SKM-1 treated with dmso at 0.1 percent for 144 hours (cell line): ENCODE measurements around the gene ATF6B.
A peak's percentile ranks its signal among the peaks of the same experiment; 100 is the strongest.
"Not testable (repeated sequence)": the region's sequence is repeated elsewhere in the genome, so short reads cannot be mapped to it uniquely, and the experiment has no call there.

ENCODE experiments used
- DNase-seq: peaks from one replicate; lab custom pipeline; 2025; ENCODE audit not compliant: unreplicated experiment; lab: John Stamatoyannopoulos, UW

Gene ATF6B

DNA sequence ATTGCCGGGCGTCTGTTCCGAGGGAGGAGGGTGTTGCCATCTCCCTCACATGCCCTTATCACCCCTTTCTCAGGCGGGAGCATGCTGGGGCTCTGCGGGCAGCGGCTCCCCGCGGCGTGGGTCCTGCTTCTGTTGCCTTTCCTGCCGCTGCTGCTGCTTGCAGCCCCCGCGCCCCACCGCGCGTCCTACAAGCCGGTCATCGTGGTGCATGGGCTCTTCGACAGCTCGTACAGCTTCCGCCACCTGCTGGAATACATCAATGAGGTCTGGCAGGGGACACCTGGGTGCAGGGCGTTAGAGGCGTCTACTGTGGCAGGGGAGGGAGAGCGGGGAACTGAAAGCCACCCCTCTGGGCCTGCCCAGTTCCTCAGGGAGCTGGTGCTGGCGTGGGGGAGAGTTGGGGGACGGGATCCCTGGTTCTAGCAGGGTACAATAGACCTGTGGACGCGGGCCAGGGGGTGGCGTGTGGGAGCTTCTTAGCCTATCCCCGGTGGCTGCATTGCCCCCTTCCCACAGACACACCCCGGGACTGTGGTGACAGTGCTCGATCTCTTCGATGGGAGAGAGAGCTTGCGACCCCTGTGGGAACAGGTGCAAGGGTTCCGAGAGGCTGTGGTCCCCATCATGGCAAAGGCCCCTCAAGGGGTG is 26.6 kb upstream of the ATF6B start:
- DNase-seq = peak; percentile 41

DNA sequence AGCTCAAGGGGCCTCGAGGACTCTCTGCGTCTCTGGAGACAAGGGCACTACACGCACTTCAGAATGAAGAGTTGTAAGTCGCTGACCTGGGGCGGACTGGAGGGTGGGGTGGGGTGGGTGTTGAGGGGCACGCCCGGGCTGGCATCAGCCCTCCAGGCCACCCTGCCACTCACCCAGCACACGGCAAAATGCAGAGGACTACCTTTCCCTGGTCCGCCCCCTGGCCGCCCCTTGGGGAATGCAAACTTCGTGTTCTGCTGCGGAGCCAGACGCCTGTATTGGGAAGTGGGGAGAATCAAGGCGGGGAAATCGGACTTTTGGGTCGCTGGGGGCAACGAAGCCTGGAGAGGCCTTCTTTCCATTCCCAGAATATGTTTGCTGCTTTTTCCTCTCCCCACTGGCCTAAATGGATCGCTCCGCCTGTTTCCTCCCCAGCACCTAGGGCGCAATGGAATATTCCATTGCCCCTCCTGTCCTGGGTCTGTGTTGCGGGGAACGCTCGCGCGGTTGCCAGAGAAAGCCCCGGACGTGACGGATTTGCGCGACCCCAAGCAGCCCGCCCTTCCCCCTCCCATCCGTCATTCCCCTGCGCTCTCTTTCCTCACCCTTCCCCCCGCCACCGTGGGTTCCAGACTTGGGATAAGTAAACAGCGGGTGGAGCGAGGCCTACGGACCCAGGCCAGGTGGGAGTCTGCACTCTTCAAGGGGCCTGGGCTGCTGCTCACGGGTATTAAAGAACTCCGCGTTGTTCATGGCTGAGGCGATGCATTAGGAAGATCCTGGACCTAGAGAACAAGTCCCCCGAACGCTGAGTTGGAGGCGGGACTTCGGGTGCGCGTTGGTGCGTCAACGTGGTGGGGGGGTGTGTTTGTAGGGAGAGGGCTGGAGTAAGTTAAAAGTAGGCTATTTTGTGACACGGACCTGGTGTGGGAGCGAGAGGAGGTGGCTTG is 25.8 kb upstream of the ATF6B start, which contains the start of gene PPT2:
TSS of gene PPT2 (plus strand) at position 578 of the 950 bp plus-strand sequence. CDS start 454 bp downstream, outside the sequence.
- peak; percentile 40 for DNase-seq

DNA sequence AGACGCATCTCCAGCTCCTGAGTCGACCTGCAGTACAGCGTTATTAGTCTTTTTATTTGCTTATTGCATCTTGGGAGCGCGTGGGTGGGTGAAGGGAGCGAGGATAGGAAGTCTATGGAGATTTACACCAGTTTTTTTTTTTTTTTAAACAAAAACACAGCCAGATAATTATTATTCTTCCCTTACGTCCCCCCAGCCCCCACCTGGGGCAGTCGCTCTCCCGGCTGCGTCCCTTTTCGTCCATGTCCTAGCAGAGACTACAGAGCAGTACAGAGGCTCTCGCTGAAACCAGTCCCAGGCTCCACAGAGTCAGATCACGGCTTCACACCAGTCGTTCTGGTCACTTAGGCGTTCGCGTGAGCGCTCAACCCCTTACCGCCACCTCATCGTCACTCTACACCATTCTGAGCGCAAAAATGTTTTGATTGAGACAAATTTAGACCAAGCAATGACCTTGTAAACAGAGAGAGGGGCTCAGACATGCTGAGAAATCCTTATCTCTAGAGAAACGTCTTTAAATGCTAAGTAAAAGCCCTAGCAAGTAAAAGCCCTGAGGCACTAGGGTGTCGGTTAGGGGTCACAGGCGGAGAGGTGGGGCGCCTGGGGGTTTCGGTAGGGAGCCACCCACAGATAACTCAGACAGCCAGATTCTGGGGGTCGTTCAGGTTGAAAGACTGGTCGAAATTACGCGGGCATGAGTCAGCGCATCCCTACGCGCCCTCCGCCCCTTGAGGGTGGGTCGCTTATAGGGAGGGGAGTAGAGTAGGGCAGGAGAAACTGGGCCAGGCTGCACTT is 24.9 kb upstream of the ATF6B start:
- DNase-seq = no peak

DNA sequence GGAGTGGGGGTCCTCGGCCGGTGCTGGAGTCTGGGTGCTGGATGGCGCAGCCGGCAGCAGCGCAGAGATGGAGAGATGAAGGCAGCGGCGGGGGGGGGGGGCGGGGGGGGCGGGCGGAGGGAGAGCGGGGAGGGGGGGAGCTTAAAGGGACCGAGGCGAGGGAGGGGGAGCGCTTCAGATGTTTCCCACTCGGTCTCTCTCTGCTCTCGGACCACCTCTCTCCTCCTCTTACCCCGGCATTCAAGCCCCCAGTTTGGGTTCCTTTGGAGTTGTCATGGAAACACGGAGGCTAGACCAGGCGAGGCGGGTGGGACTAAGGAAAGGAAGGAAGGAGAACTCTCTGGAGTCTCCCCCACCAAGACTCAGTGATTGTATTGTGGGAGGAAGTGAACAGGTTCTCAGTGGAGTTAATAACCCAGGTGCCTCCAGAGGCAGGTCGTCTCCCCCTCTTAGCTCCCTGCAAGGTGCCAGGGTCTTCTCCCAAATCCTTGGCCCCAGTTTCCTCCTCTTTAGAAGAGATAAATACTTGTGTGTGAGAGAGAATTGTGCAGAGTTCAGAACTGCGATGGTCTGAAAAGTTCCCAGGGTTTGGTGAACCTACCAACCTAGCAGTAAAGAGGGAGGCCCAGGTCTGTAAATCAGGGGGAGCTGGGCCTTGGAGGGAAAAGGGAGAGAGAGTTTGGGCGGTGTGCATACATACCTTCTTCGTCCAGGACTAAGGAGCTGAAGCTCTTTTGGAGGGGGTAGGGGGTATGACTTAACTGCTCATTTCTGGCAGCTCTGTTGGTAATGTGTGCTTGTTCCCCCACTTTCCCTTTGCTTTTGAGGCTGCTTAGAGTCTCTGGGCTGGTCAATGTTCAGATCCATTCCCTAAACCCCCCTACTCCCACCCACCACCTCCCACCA is 24.1 kb upstream of the ATF6B start, which contains the start of gene PRRT1:
TSS of gene PRRT1 (minus strand) at position 77 of the 906 bp plus-strand sequence. CDS start 112 bp downstream, outside the sequence.
- no peak for DNase-seq

DNA sequence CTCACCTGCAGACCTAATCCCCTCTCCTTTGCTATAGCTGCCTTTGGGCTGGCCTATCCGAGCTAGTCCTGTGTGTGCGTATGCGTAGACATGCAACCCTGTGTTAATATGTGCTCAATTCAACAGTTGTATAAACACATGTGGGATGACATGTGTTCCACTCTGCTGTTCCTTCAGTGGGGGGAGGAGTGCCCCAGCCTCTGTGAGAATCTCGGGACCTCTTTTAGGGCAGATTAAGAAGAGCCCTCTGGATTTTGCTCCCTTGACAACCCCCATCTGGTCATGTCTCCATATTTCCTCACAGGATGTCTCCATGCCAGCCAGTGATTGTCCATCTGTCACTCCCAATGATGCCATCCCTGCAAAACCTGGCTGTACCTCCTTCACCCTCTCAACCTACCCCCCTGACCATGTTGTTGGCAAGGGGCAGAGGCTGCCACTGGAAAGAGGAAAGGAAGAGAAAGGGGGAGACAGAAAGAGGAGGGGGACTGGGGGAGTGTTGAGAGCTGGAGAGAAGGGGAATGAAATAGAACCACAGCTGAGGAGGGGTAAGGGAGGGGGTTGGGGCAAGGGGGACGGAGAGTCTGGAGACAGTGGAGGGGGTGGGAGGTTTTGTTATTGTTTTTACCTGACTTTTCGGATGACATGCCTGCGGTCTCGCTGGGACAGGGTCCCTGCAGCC is 23.3 kb upstream of the ATF6B start:
- DNase-seq = no peak

DNA sequence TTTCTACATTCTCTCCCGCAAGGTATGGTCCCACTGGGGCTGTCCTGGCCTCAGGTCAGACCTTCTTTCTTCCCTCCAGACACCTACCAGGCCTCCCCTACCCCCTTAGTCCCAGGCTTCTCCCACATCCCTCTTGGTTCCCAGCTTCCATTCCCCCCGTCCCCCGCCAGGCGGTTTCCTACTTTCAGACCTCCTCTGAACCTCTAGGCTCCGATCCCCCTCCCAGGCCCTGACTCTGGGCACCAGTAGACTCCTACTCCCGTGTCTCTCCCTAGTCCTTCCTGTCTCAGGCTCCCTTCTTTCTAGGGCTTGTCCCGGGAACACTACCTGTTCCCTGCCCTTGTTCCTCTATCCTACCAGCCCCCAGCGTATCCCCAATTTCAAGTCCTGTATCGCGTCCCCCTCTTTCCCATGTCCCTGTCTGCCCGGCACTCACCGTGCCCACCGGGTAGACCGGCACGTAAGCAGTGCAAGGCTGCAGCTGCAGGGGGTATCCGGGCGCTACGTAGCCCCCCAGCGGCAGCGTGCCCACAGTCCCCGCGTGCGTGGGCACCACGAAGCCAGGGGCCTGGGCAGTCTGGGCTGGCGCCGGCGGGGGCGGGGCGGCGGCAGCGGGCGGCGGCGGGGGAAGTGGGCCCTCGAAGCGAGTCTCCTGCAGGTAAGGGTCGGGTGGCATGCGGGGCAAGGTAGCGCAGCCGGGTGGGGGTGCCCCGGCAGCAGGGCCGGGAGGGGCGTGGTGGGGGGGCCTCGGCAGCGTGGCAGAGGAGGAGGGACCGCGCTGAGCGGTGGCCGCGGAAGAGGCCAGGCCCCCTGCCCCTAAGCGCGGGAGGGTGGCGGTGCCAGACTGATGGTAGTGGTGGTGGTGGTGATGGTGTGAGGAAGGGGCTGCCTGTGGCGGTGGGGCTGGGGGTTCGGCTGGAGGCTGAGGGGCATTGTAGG is 22.2 kb upstream of the ATF6B start:
- DNase-seq = no peak

DNA sequence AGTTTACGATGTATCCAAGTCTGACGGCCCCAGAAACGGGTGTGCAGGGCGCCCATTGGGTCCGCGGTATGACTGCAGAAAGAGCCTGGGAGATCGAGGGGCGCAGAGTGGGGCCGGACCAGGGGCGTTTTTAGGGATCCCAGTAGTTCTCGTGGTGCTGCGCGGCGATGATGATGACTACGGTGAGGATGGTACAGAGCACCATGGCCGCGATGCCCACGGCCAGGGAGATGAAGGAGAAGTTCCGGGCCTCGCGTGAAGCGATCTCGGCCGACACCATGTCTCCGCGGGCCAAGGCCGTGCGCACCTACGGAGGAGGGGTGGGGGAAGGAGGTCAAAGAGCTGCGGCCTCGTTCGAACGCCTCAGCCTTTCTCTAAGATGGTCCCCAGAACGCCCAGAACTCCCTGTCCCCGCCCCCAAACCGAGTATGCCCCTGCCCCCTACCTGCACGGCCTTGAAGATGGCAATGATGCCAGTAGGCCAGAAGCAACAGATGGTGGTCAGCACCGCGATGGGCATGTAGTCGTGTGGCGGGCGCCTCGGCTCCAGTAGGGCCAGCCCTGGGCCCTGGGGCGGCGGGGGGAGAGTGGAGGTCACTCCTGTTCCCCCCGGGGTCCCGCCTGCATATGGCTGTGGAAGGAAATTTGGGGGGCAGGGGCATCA is 21.2 kb upstream of the ATF6B start:
- no peak for DNase-seq

DNA sequence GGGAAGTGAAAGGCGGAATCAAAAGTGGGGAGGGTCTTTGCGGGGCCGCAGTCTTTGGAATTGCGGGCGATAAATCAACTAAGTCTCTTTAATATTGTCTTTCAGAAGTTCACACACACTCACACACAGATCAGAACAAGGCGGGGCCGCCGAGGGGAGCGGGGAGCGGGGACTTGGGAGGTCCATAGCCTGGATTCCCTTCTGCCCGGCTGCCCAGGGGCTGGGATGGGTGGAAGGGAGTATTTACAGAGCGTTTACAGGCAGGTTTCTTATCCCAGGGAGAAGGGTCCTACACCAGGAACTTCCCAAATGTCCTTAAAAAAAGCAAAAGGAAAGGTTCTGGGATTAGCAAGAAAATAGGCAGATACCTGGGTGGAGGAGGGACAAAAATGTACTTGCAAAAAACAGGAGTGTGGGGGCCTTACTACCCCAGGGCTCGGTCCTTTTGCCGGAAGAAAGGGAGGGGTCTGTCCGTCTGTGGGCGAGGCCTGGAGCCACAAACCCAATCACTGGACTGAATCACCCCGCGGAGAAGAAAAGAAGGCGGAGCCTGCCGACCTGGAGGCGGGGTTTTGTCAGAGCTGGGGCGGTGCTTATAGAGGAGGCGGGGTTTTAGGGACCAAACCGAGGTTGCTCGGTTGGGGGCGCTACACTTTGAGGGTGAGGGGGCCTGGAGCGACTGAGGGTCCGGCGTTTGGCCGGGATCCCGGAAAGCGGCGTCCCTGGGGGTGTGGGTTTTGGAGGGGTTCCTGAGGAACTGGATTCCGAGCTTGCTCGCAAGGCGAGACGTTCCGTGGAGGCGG is 20.4 kb upstream of the ATF6B start:
- peak; percentile 59 for DNase-seq

DNA sequence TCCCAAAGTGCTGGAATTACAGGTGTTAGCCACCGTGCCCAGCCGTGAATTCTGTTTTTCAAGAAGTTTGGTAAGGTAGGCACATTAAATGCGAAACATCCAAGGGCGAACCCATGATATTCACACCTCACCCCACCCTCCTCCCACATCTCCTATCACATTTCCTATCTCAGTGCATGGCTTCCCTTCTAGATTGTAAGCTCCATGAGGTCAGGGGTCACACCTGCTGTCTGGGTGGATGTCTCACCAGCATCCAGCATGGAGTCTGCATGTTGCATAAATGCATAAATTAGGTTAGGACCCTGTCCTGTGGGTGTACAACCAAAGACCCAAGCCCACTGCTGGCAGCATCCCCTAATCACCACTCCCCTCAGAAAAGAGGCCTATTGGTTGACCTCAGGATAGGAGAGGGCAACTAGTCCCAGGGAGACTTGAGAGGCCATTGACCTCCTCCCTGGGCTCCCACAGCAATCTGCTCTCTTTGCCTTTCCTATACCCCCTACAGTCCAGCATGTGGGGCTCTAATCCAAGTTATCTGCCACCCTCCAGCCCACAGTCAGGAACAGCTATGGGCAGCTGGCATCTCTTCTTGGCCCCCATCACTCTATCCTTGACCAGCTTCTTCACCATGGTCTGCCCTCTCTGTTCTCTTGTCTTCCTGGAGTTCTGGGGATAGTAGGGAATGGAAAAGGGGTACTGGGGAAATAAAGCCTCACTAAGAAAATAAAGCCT is 19.5 kb upstream of the ATF6B start:
- DNase-seq = no peak

DNA sequence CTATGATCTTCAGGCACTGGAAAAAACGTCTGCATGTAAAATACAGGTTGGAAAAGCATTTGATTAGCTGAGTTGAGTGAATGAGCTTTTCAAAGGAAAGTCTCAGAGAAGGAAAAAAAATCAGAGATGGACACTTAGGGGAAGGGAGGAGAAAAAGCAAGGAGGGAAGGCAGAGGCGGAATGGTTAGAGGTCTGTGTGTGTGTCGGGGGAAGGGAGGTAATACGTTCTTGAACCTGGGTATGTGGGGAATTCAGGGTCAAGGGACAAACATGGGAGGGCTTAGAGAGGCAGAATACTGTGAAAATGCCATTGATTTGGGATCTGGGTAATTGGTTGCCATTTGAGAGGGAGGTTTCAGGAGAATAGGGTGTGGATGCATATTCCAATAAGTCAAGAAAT is 18.6 kb upstream of the ATF6B start:
- no peak for DNase-seq

DNA sequence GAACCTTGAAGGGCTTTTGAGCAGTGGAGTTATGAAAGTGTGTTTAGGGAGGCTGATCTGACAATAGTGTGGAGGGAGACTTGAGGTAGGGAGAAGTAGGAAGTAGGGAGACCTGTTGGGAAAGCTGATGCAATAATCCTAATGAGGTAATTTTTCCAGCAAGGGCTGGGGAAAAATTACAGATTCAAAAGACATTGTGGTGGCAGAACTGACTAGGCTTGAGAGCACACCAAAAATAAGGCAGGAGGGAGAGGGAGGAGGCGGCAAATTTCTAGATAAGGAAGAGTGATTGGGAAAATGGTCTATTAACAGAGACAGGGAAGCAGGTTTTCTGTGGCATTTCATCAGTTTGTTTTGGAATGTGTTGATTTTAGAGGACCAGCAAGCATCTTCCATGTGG is 18.2 kb upstream of the ATF6B start:
- no peak for DNase-seq

DNA sequence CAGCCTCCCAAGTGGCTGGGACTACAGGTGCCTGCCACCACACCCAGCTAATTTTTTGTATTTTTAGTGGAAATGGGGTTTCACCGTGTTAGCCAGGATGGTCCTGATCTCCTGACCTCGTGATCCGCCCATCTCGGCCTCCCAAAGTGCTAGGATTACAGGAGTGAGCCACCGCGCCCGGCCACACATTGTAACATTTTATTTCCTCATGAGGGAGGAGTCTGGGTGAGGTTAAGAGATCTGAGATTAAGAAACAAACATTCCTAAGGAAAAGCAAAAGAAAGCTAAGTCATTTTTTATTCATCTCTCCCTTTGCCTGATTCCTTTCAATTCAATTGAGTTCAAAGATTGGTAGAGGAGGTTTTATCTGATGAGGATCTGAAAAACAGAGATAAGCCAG is 16.2 kb upstream of the ATF6B start:
- DNase-seq = not testable (repeated sequence)

DNA sequence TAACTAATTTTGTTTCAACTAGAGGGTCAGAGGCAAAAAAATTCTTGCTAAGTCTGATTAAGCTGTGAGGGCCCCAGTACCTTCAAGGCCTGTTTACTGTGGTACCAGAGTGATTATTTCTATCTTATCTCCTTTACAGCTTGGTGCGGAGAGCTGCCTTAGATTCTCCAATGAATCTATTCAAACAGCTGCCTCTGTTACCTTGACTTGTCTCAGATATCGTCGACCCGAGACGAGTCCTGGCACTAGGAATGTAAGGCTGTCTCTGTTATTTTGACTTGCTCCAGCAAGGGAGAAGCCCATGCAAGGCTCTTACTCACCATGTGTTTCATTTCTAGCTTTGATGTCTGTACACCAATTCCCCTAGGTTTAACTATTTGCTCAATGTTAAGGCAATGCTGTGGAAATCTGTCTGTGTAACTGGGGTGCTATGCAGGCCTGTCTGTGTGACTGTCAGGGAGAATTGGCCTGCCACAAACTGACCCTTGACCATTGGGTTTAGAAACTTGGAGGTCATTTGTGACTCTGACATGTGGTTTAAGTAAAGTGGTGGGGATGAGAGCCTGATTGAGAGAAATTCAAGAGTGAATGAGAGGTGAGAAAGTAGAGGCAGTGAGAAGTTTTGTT is 12.5 kb upstream of the ATF6B start:
- DNase-seq = no peak

DNA sequence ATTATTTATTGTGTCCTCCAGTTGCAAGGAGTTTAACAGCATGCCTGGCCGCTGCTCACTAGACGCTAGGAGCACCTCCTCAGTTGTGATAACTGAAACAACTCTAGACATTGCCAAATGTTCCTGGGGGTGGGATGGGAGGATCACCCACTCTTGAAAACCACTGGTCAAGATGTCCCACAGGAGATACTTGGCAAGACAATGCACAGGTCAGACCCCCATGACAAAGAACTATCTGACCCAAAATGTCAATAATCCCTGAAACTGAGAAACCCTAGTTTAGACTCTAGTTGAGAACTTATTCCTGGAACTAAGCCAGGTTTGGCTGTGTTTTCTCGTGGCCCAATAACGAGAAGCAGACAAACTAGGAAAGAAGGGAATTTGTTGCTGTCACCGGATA is 11.5 kb upstream of the ATF6B start:
- DNase-seq = no peak

DNA sequence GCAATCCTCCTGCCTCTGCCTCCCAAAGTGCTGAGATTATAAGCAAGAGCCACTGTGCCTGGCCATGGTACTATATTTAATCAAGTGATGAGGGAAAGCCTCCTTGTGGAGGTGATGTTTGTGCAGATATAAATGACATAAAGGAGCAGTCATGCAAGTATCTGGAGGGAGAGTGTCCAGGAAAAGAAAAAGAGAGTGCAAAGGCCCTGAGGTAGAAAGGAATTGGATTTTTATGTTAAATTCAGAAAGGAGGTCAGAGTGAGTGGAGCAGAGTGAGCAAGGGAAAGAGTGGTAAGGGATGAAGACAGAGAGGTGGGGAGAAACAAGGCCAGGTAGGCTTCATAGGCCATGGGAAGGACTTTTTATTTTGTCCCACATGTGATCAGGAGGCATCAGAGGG is 9.4 kb upstream of the ATF6B start:
- DNase-seq = no peak

DNA sequence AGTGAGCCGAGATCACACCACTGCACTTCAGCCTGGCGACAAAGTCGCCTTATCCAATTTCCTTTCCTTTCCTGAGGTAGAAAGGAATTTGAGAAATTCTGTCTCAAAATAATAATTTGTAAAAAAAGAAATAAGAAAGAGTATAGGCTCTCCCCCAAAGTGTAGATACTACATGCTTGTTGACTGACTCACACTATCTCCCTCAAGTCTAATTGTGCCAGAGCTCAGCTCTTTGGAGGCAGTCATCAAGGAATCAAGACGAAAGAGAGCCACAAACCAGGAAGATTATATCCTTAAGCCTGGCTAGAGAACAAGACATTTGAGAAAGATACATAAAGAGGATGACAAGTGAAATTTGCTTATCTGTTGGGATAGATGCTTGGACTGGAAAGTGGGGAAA is 5.7 kb upstream of the ATF6B start:
- DNase-seq = no peak
